Neural cell (in vitro differentiated cells): ENCODE results near the gene LINGO1. TPM values are rescaled to one million over a fixed set of nuclear protein-coding genes. Genes with fewer than 3 reads are reported as not detected.

Experiments
- H2AFZ ChIP-seq: fragments of 200-600, 300-800 bp; sonication (generic), shearing (Covaris generic); 2 replicates; pipeline ENCODE4 v1.6.0; 2014; ENCODE audit warnings: low read depth, mild to moderate bottlenecking, antibody characterized with exemption, low read length, moderate library complexity
- H3F3A ChIP-seq: fragments of 200-600 bp; shearing (Covaris generic); 2 replicates; pipeline ENCODE4 v1.6.1; 2016; ENCODE audit warnings: mild to moderate bottlenecking, moderate library complexity, mixed read lengths, antibody characterized with exemption, low read length; ENCODE audit not compliant: insufficient read depth, poor library complexity, severe bottlenecking
- H3K27ac ChIP-seq: fragments of 200-600, 300-800 bp; sonication (generic), shearing (Covaris generic); 2 replicates; pipeline ENCODE4 v1.5.1; 2014; ENCODE audit warnings: mild to moderate bottlenecking, low read length, moderate library complexity
- H3K27me3 ChIP-seq: fragments of 300-800, 200-600 bp; sonication (generic), shearing (Covaris generic); 2 replicates; pipeline ENCODE4 v1.6.0; 2014; ENCODE audit warnings: mild to moderate bottlenecking, low read depth, low read length, moderate library complexity; ENCODE audit not compliant: insufficient read depth
- H3K36me3 ChIP-seq: fragments of 300-800, 200-600 bp; sonication (generic), shearing (Covaris generic); 2 replicates; pipeline ENCODE4 v1.5.1; 2014; ENCODE audit warnings: mild to moderate bottlenecking, antibody characterized with exemption, low read length, moderate library complexity; ENCODE audit not compliant: insufficient read depth
- H3K4me2 ChIP-seq: fragments of 300-800, 200-600 bp; sonication (generic), shearing (Covaris generic); 2 replicates; pipeline ENCODE4 v1.6.0; 2014; ENCODE audit warnings: mild to moderate bottlenecking, low read length
- H3K4me3 ChIP-seq: fragments of 300-800, 200-600 bp; sonication (generic), shearing (Covaris generic); 2 replicates; pipeline ENCODE4 v1.5.1; 2014; ENCODE audit warnings: mild to moderate bottlenecking, low read length, moderate library complexity
- H3K79me2 ChIP-seq: fragments of 200-600 bp; shearing (Covaris generic); replicated peaks from 2 replicates; pipeline ENCODE4 v1.6.0; 2014; ENCODE audit warnings: mild to moderate bottlenecking, low read length, moderate library complexity; ENCODE audit not compliant: insufficient read depth
- H3K9ac ChIP-seq: fragments of 300-800, 200-600 bp; sonication (generic), shearing (Covaris generic); 2 replicates; pipeline ENCODE4 v1.6.1; 2016; ENCODE audit warnings: mild to moderate bottlenecking, low read length, mixed read lengths
- H3K9me2 ChIP-seq: fragments of 200-600 bp; shearing (Covaris generic); 2 replicates; pipeline ENCODE4 v1.6.1; 2016; ENCODE audit warnings: mild to moderate bottlenecking, low read length, mixed read lengths; ENCODE audit not compliant: insufficient read depth
- H3K9me3 ChIP-seq: fragments of 200-600, 300-800 bp; sonication (generic), shearing (Covaris generic); 2 replicates; pipeline ENCODE4 v1.6.1; 2016; ENCODE audit warnings: mild to moderate bottlenecking, mixed run types, low read length, moderate library complexity, mixed read lengths
- H4K20me1 ChIP-seq: fragments of 200-600 bp; shearing (Covaris generic); 2 replicates; pipeline ENCODE4 v1.6.1; 2016; ENCODE audit warnings: mild to moderate bottlenecking, mixed run types; ENCODE audit not compliant: insufficient read depth
- EP300 ChIP-seq: fragments of 450-650 bp; conservative IDR thresholded peaks from 2 replicates; pipeline ENCODE4 v1.6.1; 2014; ENCODE audit warnings: antibody characterized with exemption, mild to moderate bottlenecking, moderate library complexity; ENCODE audit not compliant: poor library complexity, severe bottlenecking
- EZH2 ChIP-seq: fragments of 200-600, 300-800 bp; shearing (Covaris generic), sonication (generic); IDR thresholded peaks from 2 replicates; pipeline ENCODE4 v1.6.1; 2014; ENCODE audit warnings: antibody characterized with exemption, low read length, borderline replicate concordance, mild to moderate bottlenecking; ENCODE audit not compliant: insufficient read depth, poor library complexity, severe bottlenecking
- MXI1 ChIP-seq: fragments of 450-650 bp; conservative IDR thresholded peaks from 2 replicates; pipeline ENCODE4 v1.6.1; 2014; ENCODE audit warnings: antibody characterized with exemption, mild to moderate bottlenecking; ENCODE audit not compliant: poor library complexity, severe bottlenecking
- POLR2AphosphoS5 ChIP-seq: IDR thresholded peaks from 2 replicates; pipeline ENCODE4 v1.6.1; 2012
- RAD21 ChIP-seq: fragments of 450-650 bp; conservative IDR thresholded peaks from 2 replicates; pipeline ENCODE4 v1.6.1; 2014; ENCODE audit warnings: antibody characterized with exemption, mild to moderate bottlenecking, moderate library complexity
- SMC3 ChIP-seq: fragments of 450-650 bp; conservative IDR thresholded peaks from 2 replicates; pipeline ENCODE4 v1.6.1; 2014; ENCODE audit warnings: antibody characterized with exemption, mild to moderate bottlenecking, moderate library complexity; ENCODE audit not compliant: poor library complexity
- TAF1 ChIP-seq: IDR thresholded peaks from 2 replicates; pipeline ENCODE4 v1.6.1; 2012; ENCODE audit warnings: low read depth
- polyA plus RNA-seq: library from polyadenylated mRNA; depleted of rRNA; stranded (reverse); fragments of >200 nt; gene quantifications from 2 replicates; pipeline ENCODE4 v1.2.3, GENCODE V29; 2014
- TF ChIP-seq, protein P1 (sequence below): IDR thresholded peaks from 2 replicates; pipeline ENCODE4 v1.6.1; 2012; ENCODE audit warnings: borderline replicate concordance
- TF ChIP-seq, protein P2 (sequence below): fragments of 450-650 bp; IDR thresholded peaks from 2 replicates; pipeline ENCODE4 v1.5.1; 2014; ENCODE audit warnings: antibody characterized with exemption, mild to moderate bottlenecking, moderate library complexity; ENCODE audit not compliant: poor library complexity, severe bottlenecking

LINGO1 gene
- polyA plus RNA-seq, 1 donor from 2014 or later, result 34.4 TPM

DNA sequence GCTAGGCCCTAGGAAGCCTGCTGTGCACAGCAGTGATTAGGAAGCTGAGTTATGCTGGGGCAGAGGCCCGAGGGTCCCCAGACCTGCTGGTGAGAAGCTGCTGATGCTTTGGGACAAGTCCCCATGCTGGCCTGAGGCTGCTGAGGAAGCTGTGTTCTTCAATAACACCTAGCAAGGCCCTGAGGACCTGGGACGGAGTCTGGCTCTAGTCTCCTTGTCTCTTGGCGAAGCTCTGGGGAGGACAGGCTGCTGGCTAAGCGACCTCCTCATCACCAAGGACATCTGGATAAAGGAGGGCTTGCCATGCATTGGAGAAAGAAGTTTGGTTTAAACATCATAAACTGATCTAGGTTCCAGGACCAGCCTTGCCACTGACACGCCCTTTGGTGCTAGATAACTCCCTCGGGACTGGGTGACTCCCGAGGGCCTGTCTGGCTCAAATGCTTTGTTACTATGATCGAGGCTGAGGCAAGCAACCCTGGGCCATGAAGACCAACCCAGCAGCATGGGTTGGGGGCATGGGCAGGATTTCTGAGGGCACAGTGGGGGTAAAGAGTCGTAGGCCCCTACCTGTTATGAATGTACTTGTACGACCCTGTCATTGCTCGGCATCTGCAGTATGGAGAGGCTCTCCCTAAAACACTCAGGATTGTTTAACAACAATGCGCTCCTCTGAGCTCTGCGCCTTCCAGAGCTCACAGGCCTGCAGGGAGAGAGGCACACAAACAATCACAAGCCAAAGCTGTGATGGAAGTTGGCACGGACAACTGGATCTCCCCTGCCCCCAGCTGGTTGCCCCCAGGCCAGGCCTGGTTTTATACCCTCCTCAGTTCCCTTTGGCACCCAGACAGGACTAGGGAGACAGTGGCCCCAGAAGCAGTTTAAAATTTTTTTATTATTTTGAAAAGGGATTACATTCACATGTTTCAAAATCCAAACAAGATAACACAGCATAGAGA lies 64.4 kb downstream of the LINGO1 start:
- Histone ChIP-seq H4K20me1 (no peaks in the 10 kb centered on the region), H3K9ac (no peak overlapping the region), H3K9me2 (no peaks in the 10 kb centered on the region), H3K4me2 (no peak overlapping the region), H3K27me3 (no peaks in the 10 kb centered on the region), H3K36me3 (no peaks in the 10 kb centered on the region), H3K9me3 (no peaks in the 10 kb centered on the region), H3K79me2 (no peaks in the 10 kb centered on the region), H3K4me3 (no peak overlapping the region), H3F3A (no peaks in the 10 kb centered on the region), H2AFZ (no peak overlapping the region), H3K27ac (no peak overlapping the region)
- TF ChIP-seq POLR2AphosphoS5 (no peak), RAD21 (no peak), TAF1 (no peak)
- TF ChIP-seq, protein P1, sequence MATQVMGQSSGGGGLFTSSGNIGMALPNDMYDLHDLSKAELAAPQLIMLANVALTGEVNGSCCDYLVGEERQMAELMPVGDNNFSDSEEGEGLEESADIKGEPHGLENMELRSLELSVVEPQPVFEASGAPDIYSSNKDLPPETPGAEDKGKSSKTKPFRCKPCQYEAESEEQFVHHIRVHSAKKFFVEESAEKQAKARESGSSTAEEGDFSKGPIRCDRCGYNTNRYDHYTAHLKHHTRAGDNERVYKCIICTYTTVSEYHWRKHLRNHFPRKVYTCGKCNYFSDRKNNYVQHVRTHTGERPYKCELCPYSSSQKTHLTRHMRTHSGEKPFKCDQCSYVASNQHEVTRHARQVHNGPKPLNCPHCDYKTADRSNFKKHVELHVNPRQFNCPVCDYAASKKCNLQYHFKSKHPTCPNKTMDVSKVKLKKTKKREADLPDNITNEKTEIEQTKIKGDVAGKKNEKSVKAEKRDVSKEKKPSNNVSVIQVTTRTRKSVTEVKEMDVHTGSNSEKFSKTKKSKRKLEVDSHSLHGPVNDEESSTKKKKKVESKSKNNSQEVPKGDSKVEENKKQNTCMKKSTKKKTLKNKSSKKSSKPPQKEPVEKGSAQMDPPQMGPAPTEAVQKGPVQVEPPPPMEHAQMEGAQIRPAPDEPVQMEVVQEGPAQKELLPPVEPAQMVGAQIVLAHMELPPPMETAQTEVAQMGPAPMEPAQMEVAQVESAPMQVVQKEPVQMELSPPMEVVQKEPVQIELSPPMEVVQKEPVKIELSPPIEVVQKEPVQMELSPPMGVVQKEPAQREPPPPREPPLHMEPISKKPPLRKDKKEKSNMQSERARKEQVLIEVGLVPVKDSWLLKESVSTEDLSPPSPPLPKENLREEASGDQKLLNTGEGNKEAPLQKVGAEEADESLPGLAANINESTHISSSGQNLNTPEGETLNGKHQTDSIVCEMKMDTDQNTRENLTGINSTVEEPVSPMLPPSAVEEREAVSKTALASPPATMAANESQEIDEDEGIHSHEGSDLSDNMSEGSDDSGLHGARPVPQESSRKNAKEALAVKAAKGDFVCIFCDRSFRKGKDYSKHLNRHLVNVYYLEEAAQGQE, result no peak

DNA sequence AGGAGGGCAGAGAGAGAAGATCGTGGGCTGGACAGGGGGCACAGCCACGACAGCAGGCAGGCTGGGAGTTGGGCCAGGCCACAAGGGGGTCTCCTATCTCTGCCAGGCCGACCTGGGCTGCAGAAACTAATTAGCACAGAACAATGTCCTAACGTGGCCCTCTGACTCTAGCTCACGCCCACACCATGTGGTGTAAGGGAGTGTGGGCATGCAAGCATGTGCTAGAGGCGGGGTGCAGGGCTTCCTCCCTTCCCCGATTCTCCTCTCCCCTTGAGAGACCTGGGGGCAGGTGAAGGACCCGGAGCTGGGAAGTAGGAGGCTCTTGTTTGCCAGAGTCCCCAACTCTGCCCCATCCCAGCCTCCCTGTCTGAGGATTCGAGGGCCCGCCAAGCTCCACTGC lies 65.5 kb downstream of the LINGO1 start:
- H3K27ac ChIP-seq, result no peak overlapping the region
- no peaks in the 10 kb centered on the region for H4K20me1 ChIP-seq

DNA sequence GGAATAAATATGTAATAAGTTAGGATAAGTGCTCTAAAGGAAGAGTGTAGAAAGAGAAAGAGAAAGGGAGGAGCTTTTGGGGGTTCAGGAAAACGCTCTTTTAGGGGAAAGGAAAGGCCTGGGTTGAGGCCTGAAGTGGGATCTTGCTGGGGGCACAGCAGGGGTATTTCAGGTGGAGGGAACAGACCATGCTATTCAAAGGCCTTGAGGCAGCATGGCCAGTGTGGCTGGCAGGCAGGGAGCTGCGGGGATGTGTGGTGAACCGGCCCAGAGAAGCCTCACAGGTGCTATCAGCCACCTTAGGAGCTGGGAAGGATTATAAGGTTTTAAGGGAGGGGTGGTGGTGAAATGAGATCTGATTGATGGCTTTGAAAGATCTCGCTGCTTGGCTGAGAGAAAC lies 66.6 kb downstream of the LINGO1 start:
- no peak overlapping the region for H3K27ac ChIP-seq
- TF ChIP-seq, protein P1, result no peak
- TF ChIP-seq MXI1 (no peak), SMC3 (no peak), POLR2AphosphoS5 (no peak), EZH2 (no peak), TAF1 (no peak), RAD21 (no peak), EP300 (no peak)
- TF ChIP-seq, protein P2, sequence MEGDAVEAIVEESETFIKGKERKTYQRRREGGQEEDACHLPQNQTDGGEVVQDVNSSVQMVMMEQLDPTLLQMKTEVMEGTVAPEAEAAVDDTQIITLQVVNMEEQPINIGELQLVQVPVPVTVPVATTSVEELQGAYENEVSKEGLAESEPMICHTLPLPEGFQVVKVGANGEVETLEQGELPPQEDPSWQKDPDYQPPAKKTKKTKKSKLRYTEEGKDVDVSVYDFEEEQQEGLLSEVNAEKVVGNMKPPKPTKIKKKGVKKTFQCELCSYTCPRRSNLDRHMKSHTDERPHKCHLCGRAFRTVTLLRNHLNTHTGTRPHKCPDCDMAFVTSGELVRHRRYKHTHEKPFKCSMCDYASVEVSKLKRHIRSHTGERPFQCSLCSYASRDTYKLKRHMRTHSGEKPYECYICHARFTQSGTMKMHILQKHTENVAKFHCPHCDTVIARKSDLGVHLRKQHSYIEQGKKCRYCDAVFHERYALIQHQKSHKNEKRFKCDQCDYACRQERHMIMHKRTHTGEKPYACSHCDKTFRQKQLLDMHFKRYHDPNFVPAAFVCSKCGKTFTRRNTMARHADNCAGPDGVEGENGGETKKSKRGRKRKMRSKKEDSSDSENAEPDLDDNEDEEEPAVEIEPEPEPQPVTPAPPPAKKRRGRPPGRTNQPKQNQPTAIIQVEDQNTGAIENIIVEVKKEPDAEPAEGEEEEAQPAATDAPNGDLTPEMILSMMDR, result no peak

More for the DNA sequence above, 65.5 kb downstream of the LINGO1 start:
- Histone ChIP-seq H3K36me3 (no peaks in the 10 kb centered on the region), H3K9me2 (no peaks in the 10 kb centered on the region), H3K79me2 (no peaks in the 10 kb centered on the region), H3F3A (no peaks in the 10 kb centered on the region), H3K4me2 (no peak overlapping the region), H3K9ac (no peak overlapping the region), H2AFZ (no peak overlapping the region), H3K9me3 (no peaks in the 10 kb centered on the region), H3K4me3 (no peak overlapping the region), H3K27me3 (no peaks in the 10 kb centered on the region)
- TF ChIP-seq MXI1, result no peak

More for the DNA sequence above, 66.6 kb downstream of the LINGO1 start:
- Histone ChIP-seq H3F3A (no peaks in the 10 kb centered on the region), H3K79me2 (no peaks in the 10 kb centered on the region), H3K9me2 (no peaks in the 10 kb centered on the region), H3K9ac (peak overlapping the region; percentile 6), H4K20me1 (no peaks in the 10 kb centered on the region), H3K4me2 (no peak overlapping the region), H3K4me3 (no peak overlapping the region), H3K27me3 (no peaks in the 10 kb centered on the region), H3K9me3 (no peaks in the 10 kb centered on the region), H3K36me3 (no peaks in the 10 kb centered on the region), H2AFZ (no peak overlapping the region)
